HepG2 (cell line): Measurements from ENCODE around the gene DLL4. TPM values are rescaled to one million over a fixed set of nuclear protein-coding genes. Genes with fewer than 3 reads are reported as not detected.

Experiments
- ATAC-seq: fragments of 200-7000 bp; cut with Tn5 transposase; 3 replicates; pipeline ENCODE4 v1.9.1; 2020; ENCODE audit warnings: mild to moderate bottlenecking, moderate library complexity
- BruUV-seq: library from RNA; stranded (reverse); fragments of 400-500 nt; replicated peaks from 2 replicates; lab custom pipeline; 2021; lab: Mats Ljungman, UMichigan
- CTCF ChIA-PET: fragments of 300-600 bp; formaldehyde crosslinking; extraction: SDS; loops from one replicate; lab custom pipeline; 2021; ENCODE audit warnings: low total read pairs, inconsistent platforms, low intra/inter-chr PET ratio; lab: Yijun Ruan, JAX
- POLR2A ChIA-PET: fragments of 350-600 bp; sonication (Branson Sonifier 250); formaldehyde crosslinking; loops from one replicate; lab custom pipeline; 2020; ENCODE audit warnings: antibody characterized with exemption, inconsistent platforms; lab: Yijun Ruan, JAX
- DNase-seq: peaks from one replicate; pipeline ENCODE4 v3.0.0-alpha.2; 2015; ENCODE audit warnings: low spot score
- FAIRE-seq: peaks from 3 replicates; lab custom pipeline; 2011; peaks lifted over from hg19 to GRCh38; lab: Jason Lieb, UNC
- H2AFZ ChIP-seq: one replicate; pipeline ENCODE4 v1.6.1; 2011; ENCODE audit warnings: low read length, inconsistent platforms
- H3K27ac ChIP-seq: fragments of 300-600 bp; 3 replicates; pipeline ENCODE4 v1.8.0; 2011; ENCODE audit warnings: mixed run types, mild to moderate bottlenecking, mixed read lengths, low read length, inconsistent platforms; ENCODE audit not compliant: insufficient read depth; ENCODE audit errors: extremely low read length
- H3K27me3 ChIP-seq, 2 experiments: fragments of 200-600 bp in 1 of 2; 2 replicates in 1 of 2; 3 replicates in 1 of 2; pipeline versions ENCODE4 v1.6.0 to v1.8.0; 2011; ENCODE audit warnings: low read length in 2 of 2, mild to moderate bottlenecking in 2 of 2, moderate library complexity in 2 of 2, inconsistent platforms in 1 of 2; ENCODE audit not compliant: insufficient read depth in 2 of 2, control insufficient read depth in 1 of 2
- H3K36me3 ChIP-seq, 2 experiments: fragments of 200-600 bp in 1 of 2; replicated peaks in 1 of 2; 2 replicates in 1 of 2; 3 replicates in 1 of 2; pipeline versions ENCODE4 v1.5.1 to v1.8.0; 2011; ENCODE audit warnings: low read length in 2 of 2, inconsistent platforms in 1 of 2; ENCODE audit not compliant: insufficient read depth in 2 of 2, control insufficient read depth in 1 of 2
- H3K4me1 ChIP-seq: 2 replicates; pipeline ENCODE4 v1.5.1; 2012; ENCODE audit warnings: low read length, inconsistent platforms; ENCODE audit not compliant: insufficient read depth
- H3K4me2 ChIP-seq: 2 replicates; pipeline ENCODE4 v1.6.0; 2011; ENCODE audit warnings: low read depth, low read length, inconsistent platforms
- H3K4me3 ChIP-seq, 3 experiments: fragments of 200-600 bp in 1 of 3; sonication (generic), shearing (Covaris generic) in 1 of 3; replicated peaks in 1 of 3; 2 replicates each; pipeline ENCODE4 v1.5.1; 2011 to 2016; ENCODE audit warnings: low read length in 3 of 3, inconsistent platforms in 2 of 3, low read depth in 2 of 3, mild to moderate bottlenecking in 2 of 3, control low read depth in 1 of 3, mixed read lengths in 1 of 3; ENCODE audit not compliant: insufficient read depth in 1 of 3
- H3K79me2 ChIP-seq: one replicate; pipeline ENCODE4 v1.6.1; 2011; ENCODE audit warnings: low read length, inconsistent platforms; ENCODE audit not compliant: insufficient read depth
- H3K9ac ChIP-seq: 2 replicates; pipeline ENCODE4 v1.6.0; 2011; ENCODE audit warnings: mild to moderate bottlenecking, low read depth, low read length, inconsistent platforms; ENCODE audit not compliant: insufficient read depth
- H3K9me3 ChIP-seq: 2 replicates; pipeline ENCODE4 v1.5.1; 2012; ENCODE audit warnings: mild to moderate bottlenecking, low read length
- H4K20me1 ChIP-seq: 2 replicates; pipeline ENCODE4 v1.6.0; 2011; ENCODE audit warnings: inconsistent platforms, mild to moderate bottlenecking, low read length, moderate library complexity; ENCODE audit not compliant: insufficient read depth
- CREB1 ChIP-seq, 2 experiments: fragments of 450-650 bp in 1 of 2; IDR thresholded peaks; 2 replicates each; pipeline ENCODE4 v1.6.1; 2016 to 2017; ENCODE audit warnings: control low read depth in 1 of 2, mild to moderate bottlenecking in 1 of 2, missing compliant biosample characterization in 1 of 2, missing genetic modification characterization in 1 of 2
- FOXJ3 ChIP-seq: sonication (generic); formaldehyde crosslinking; IDR thresholded peaks from 2 replicates; pipeline ENCODE4 v1.4.0; 2020; ENCODE audit warnings: missing genetic modification reagents, mild to moderate bottlenecking, borderline replicate concordance
- MNT ChIP-seq: fragments of 450-650 bp; IDR thresholded peaks from 2 replicates; pipeline ENCODE4 v1.6.1; 2016
- PBX2 ChIP-seq: IDR thresholded peaks from 2 replicates; pipeline ENCODE4 v1.6.1; 2016; ENCODE audit warnings: control low read depth
- TOPORS ChIP-seq: sonication (generic); formaldehyde crosslinking; IDR thresholded peaks from 2 replicates; pipeline ENCODE4 v1.8.0; 2023; ENCODE audit warnings: mild to moderate bottlenecking, missing genetic modification reagents
- ZMYM3 ChIP-seq: sonication (generic); formaldehyde crosslinking; IDR thresholded peaks from 2 replicates; pipeline ENCODE4 v1.5.1; 2020; ENCODE audit warnings: mild to moderate bottlenecking, missing genetic modification reagents
- WGBS: methylation state at CpG from one replicate; pipeline ENCODE4 v1.1.6; 2017; ENCODE audit warnings: low lambda C conversion rate; 5-methylcytosine and 5-hydroxymethylcytosine counted together
- in situ Hi-C: cut with HindIII; loops from 2 replicates; pipeline ENCODE4 v1.10.0; 2017; ENCODE audit warnings: low pct_unique_long_range_greater_than_20kb; ENCODE audit not compliant: extremely low pct_ligation_motif_present
- intact Hi-C: fragments of 100-400 bp; cut with micrococcal nuclease; formaldehyde crosslinking; loops from one replicate; pipeline ENCODE4 v1.10.0; 2022; ENCODE audit not compliant: unreplicated experiment
- polyA plus RNA-seq, 8 experiments: library from polyadenylated mRNA; depleted of rRNA in 3 of 8; stranded (reverse) in 7 of 8; unstranded in 1 of 8; fragments of >200 nt; fragmentation: Illumina TruSeq in 4 of 8; extraction: Trizol in 4 of 8; gene quantifications; 2 replicates each; pipeline versions ENCODE4 v1.2.1 to v1.2.3, GENCODE V29; 2011 to 2016; ENCODE audit warnings: low read depth in 4 of 8, missing spikeins in 1 of 8, mixed read lengths in 1 of 8; ENCODE audit not compliant: insufficient read depth in 1 of 8
- total RNA-seq, 5 experiments: library from RNA; depleted of rRNA; stranded (reverse); fragments of >200 nt; fragmentation: Illumina TruSeq; extraction: Trizol; gene quantifications; 2 replicates each; pipeline ENCODE4 v1.2.3, GENCODE V29; 2016; ENCODE audit warnings: low read depth in 1 of 5
- TF ChIP-seq, protein P1 (sequence below): sonication (generic); formaldehyde crosslinking; conservative IDR thresholded peaks from 2 replicates; pipeline ENCODE4 v1.4.0; 2020; ENCODE audit warnings: missing genetic modification reagents
- TF ChIP-seq, protein P2 (sequence below): sonication (generic); formaldehyde crosslinking; IDR thresholded peaks from 2 replicates; pipeline ENCODE4 v1.5.0; 2020; ENCODE audit warnings: missing genetic modification reagents

Gene DLL4
- total and polyA plus RNA-seq, 2 of the 13 experiments (the other 11 are each of a cell fraction or from before 2014, with no cell fraction given) = 0.20 to 0.25 TPM

DNA sequence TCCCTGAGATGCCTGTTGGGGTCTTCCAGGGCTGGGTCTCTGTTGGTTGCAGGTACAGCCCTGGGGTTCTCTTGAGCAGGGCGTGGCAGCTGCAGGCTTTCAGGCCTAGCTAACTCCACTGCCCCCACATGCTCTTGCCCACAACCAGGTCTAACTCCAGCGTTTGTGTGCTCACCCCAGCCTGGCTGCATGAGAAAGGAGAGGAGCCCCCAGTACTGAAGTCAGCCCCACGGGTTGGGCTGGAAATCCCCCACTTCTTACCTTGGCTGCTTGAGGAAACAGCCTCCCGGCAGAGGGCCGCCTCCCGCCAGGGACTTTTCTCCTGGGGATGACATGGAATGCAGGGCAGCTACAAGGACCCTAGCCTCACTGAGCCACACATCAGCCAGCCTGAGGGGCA is 16.7 kb upstream of the DLL4 start (continued):
- TF ChIP-seq FOXJ3 (CRISPR knock-in tag) = no peak

DNA sequence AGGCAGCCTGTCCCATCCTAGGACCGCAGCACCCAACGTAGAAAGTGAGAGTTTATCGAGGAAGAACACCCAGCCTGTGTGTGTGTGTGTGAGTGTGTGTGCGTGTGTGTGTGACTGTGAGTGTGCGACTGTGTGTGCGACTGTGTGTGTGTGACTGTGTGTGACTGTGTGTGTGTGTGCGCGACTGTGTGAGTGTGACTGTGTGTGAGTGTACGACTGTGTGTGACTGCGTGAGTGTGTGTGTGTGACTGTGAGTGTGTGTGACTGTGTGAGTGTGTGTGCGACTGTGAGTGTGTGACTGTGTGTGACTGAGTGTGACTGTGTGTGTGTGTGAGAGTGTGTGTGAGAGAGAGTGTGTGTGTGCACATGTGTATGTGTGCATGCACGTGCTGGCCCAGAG is 15.1 kb upstream of the DLL4 start:
- Histone ChIP-seq H2AFZ (no peak overlapping the region), H3K9me3 (no peaks in the 10 kb centered on the region)
- POLR2A ChIA-PET = no interaction called here
- no TSS peak for BruUV-seq
- TF ChIP-seq, protein P1, sequence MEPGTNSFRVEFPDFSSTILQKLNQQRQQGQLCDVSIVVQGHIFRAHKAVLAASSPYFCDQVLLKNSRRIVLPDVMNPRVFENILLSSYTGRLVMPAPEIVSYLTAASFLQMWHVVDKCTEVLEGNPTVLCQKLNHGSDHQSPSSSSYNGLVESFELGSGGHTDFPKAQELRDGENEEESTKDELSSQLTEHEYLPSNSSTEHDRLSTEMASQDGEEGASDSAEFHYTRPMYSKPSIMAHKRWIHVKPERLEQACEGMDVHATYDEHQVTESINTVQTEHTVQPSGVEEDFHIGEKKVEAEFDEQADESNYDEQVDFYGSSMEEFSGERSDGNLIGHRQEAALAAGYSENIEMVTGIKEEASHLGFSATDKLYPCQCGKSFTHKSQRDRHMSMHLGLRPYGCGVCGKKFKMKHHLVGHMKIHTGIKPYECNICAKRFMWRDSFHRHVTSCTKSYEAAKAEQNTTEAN = 0 out of 2 replicates have a peak, but pooled peaks have one; percentile 16
- TF ChIP-seq MNT (0 out of 2 replicates have a peak, but pooled peaks have one; percentile 28), TOPORS (CRISPR knock-in tag) (no peak), ZMYM3 (CRISPR knock-in tag) (no peak), PBX2 (CRISPR knock-in tag) (no peak), CREB1 (IDR thresholded peaks at IDR 0.05) (peak; percentile 5; the same call in 1 of the 2 replicates), CREB1 (CRISPR knock-in tag; IDR thresholded peaks at IDR 0.05) (no peak)
- TF ChIP-seq, protein P2, sequence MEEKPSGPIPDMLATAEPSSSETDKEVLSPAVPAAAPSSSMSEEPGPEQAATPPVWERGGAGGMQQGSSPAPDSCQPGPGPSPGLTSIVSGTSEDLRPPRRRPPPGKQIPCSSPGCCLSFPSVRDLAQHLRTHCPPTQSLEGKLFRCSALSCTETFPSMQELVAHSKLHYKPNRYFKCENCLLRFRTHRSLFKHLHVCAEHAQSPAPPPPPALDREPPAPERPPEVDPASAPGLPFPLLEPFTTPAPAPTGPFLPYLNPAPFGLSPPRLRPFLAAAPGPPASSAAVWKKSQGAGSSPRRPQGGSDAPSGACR (CRISPR knock-in tag) = no peak
- TF ChIP-seq, all 625 proteins: peak for 3
- 70% methylated on average over 12 of the region's 12 CpGs for WGBS
- H3K9ac ChIP-seq = no peak overlapping the region
- H3K79me2 ChIP-seq = no peaks in the 10 kb centered on the region
- no peak overlapping the region for H3K4me3 ChIP-seq
- no peaks in the 10 kb centered on the region for H3K36me3 ChIP-seq
- in situ Hi-C loops (no loop called here), intact Hi-C loops (no loop called here)
- no peak for ATAC-seq
- no peak overlapping the region for H3K27ac ChIP-seq
- DNase-seq = no peak
- H4K20me1 ChIP-seq = no peaks in the 10 kb centered on the region
- H3K4me1 ChIP-seq = peaks cover 70% of the 10 kb centered on the region
- H3K4me2 ChIP-seq = no peak overlapping the region
- CTCF ChIA-PET = interaction anchor here (1.1 kb wide), 1 partner anchor 271 kb away, joined by 3 read pairs; no protein-coding TSS in a partner anchor
- peaks cover 0 to 17% of the 10 kb centered on the region in 2 experiments; a peak in 3 of 5 replicates for H3K27me3 ChIP-seq
- peak; percentile 15 for FAIRE-seq
